ENCODE measurements around the gene PLEKHA8. TPM values are rescaled to one million over a fixed set of nuclear protein-coding genes. Genes with fewer than 3 reads are reported as not detected.

Gene PLEKHA8
- total RNA-seq, 1 donor from 2014 or later, result 62.1 TPM

DNA sequence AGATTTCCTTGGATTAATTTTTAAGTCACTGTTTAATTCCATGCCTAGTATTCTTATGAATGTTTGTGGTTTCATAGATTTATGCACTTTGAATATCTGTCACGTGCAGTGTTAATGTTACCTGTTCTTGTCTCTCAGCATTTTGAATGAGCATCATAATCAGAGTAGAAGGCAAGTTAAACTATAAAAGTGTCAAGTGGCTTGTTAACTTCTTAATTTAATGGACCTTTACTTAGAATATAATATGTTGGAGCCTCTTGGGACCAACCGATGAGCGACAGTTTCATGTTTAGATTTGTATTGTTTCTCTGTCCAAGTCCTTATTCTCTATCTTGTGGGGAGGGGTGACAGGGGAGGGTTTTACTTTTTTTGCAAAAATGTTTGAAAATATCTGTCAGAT lies 56.0 kb downstream of the PLEKHA8 start:
- no peak for DNase-seq (ENCODE audit: low spot score, unreplicated experiment)
- H3K27me3 Mint-ChIP-seq, result no peaks in the 10 kb centered on the region
- no peaks in the 10 kb centered on the region for H3K9me3 Mint-ChIP-seq (ENCODE audit: low read depth)
- H3K36me3 Mint-ChIP-seq (ENCODE audit: insufficient read depth), result peaks cover 21% of the 10 kb centered on the region
- H3K4me3 Mint-ChIP-seq (ENCODE audit: low read depth), result no peak overlapping the region
- no peak overlapping the region for H3K27ac Mint-ChIP-seq
- TF ChIP-seq, protein P1, sequence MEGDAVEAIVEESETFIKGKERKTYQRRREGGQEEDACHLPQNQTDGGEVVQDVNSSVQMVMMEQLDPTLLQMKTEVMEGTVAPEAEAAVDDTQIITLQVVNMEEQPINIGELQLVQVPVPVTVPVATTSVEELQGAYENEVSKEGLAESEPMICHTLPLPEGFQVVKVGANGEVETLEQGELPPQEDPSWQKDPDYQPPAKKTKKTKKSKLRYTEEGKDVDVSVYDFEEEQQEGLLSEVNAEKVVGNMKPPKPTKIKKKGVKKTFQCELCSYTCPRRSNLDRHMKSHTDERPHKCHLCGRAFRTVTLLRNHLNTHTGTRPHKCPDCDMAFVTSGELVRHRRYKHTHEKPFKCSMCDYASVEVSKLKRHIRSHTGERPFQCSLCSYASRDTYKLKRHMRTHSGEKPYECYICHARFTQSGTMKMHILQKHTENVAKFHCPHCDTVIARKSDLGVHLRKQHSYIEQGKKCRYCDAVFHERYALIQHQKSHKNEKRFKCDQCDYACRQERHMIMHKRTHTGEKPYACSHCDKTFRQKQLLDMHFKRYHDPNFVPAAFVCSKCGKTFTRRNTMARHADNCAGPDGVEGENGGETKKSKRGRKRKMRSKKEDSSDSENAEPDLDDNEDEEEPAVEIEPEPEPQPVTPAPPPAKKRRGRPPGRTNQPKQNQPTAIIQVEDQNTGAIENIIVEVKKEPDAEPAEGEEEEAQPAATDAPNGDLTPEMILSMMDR (IDR thresholded peaks at IDR 0.05; ENCODE audit: unreplicated experiment), result no peak
- no peaks in the 10 kb centered on the region for H3K4me1 Mint-ChIP-seq (ENCODE audit: low read depth)

- H3K4me1 Mint-ChIP-seq (ENCODE audit: low read depth), result no peaks in the 10 kb centered on the region
- H3K9me3 Mint-ChIP-seq (ENCODE audit: low read depth), result no peaks in the 10 kb centered on the region
- no peaks in the 10 kb centered on the region for H3K27me3 Mint-ChIP-seq
- no peak for DNase-seq (ENCODE audit: low spot score, unreplicated experiment)
- no peak overlapping the region for H3K27ac Mint-ChIP-seq
- peaks cover 12% of the 10 kb centered on the region for H3K36me3 Mint-ChIP-seq (ENCODE audit: insufficient read depth)
- H3K4me3 Mint-ChIP-seq (ENCODE audit: low read depth), result no peak overlapping the region
- TF ChIP-seq, protein P1 (IDR thresholded peaks at IDR 0.05; ENCODE audit: unreplicated experiment), result no peak
These were observed 58.3 kb downstream of the PLEKHA8 start for GRCh38 chr7:30086529-30086928.

- Mint-ChIP-seq H3K36me3 (ENCODE audit: insufficient read depth) (peaks cover 13% of the 10 kb centered on the region), H3K27ac (no peak overlapping the region), H3K9me3 (ENCODE audit: low read depth) (no peaks in the 10 kb centered on the region), H3K4me3 (ENCODE audit: low read depth) (no peak overlapping the region), H3K27me3 (no peaks in the 10 kb centered on the region), H3K4me1 (ENCODE audit: low read depth) (no peaks in the 10 kb centered on the region)
- TF ChIP-seq, protein P1 (IDR thresholded peaks at IDR 0.05; ENCODE audit: unreplicated experiment), result no peak
- no peak for DNase-seq (ENCODE audit: low spot score, unreplicated experiment)
These were observed 59.2 kb downstream of the PLEKHA8 start for GRCh38 chr7:30087371-30087770.

- H3K4me3 Mint-ChIP-seq (ENCODE audit: low read depth), result no peak overlapping the region
- no peak overlapping the region for H3K27ac Mint-ChIP-seq
These were observed 60.1 kb downstream of the PLEKHA8 start for GRCh38 chr7:30088362-30088761.

GRCh38 chr7:30090111-30090510 lies 61.9 kb downstream of the PLEKHA8 start:
- no peaks in the 10 kb centered on the region for H3K27me3 Mint-ChIP-seq
- TF ChIP-seq, protein P1 (IDR thresholded peaks at IDR 0.05; ENCODE audit: unreplicated experiment), result no peak
- peaks cover 24% of the 10 kb centered on the region for H3K36me3 Mint-ChIP-seq (ENCODE audit: insufficient read depth)
- H3K4me1 Mint-ChIP-seq (ENCODE audit: low read depth), result no peaks in the 10 kb centered on the region
- peaks cover 4% of the 10 kb centered on the region for H3K9me3 Mint-ChIP-seq (ENCODE audit: low read depth)
- no peak for DNase-seq (ENCODE audit: low spot score, unreplicated experiment)
- H3K27ac Mint-ChIP-seq, result no peak overlapping the region
- no peak overlapping the region for H3K4me3 Mint-ChIP-seq (ENCODE audit: low read depth)

More at GRCh38 chr7:30088362-30088761, 60.1 kb downstream of the PLEKHA8 start:
- Mint-ChIP-seq H3K4me1 (ENCODE audit: low read depth) (no peaks in the 10 kb centered on the region), H3K36me3 (ENCODE audit: insufficient read depth) (peaks cover 15% of the 10 kb centered on the region), H3K9me3 (ENCODE audit: low read depth) (no peaks in the 10 kb centered on the region), H3K27me3 (no peaks in the 10 kb centered on the region)
- no peak for DNase-seq (ENCODE audit: low spot score, unreplicated experiment)
- TF ChIP-seq, protein P1 (IDR thresholded peaks at IDR 0.05; ENCODE audit: unreplicated experiment), result no peak
